ENCODE data around the gene SEZ6L2. TPM values are rescaled to one million over a fixed set of nuclear protein-coding genes. Genes with fewer than 3 reads are reported as not detected.
"Not testable (repeated sequence)": the region's sequence is repeated elsewhere in the genome, so short reads cannot be mapped to it uniquely, and the experiment has no call there.

Gene SEZ6L2
- total RNA-seq, 1 experiment from 2014 or later, result 44.7 TPM

GRCh38 chr16:29871822-29872546 lies 27.4 kb downstream of the SEZ6L2 start:
- Histone ChIP-seq H3K4ac (ENCODE audit: low read depth, low read length) (no peak overlapping the region), H2BK12ac (ENCODE audit: insufficient read length, low read depth, low read length) (no peak overlapping the region), H3K79me1 (ENCODE audit: insufficient read depth, low read depth, low read length, poor library complexity, severe bottlenecking) (no peaks in the 10 kb centered on the region), H3K4me2 (ENCODE audit: insufficient read depth, insufficient read length, low read length) (no peak overlapping the region), H2BK20ac (ENCODE audit: low read depth, low read length, poor library complexity, severe bottlenecking) (no peak overlapping the region), H3T11ph (ENCODE audit: low read length) (no peak overlapping the region), H4K5ac (ENCODE audit: insufficient read length, low read depth, low read length) (no peak overlapping the region), H3K79me2 (ENCODE audit: insufficient read depth, low read length) (no peaks in the 10 kb centered on the region), H3K23ac (ENCODE audit: insufficient read length, low read depth, low read length) (no peak overlapping the region), H3K27ac (ENCODE audit: insufficient read length, low read depth, low read length) (no peak overlapping the region), H3K4me1 (ENCODE audit: insufficient read depth, low read length) (no peaks in the 10 kb centered on the region), H3K9me3 (ENCODE audit: control insufficient read depth, low read depth, low read length) (no peaks in the 10 kb centered on the region), H2AK5ac (ENCODE audit: insufficient read length, low read length) (no peak overlapping the region), H2BK15ac (ENCODE audit: low read depth, low read length) (no peak overlapping the region), H2BK5ac (ENCODE audit: insufficient read length, low read length) (no peak overlapping the region), H2BK120ac (ENCODE audit: low read depth, low read length, poor library complexity, severe bottlenecking) (no peak overlapping the region), H4K20me1 (ENCODE audit: control insufficient read depth, insufficient read depth, insufficient read length) (no peaks in the 10 kb centered on the region), H3K27me3 (ENCODE audit: insufficient read depth, low read length) (no peaks in the 10 kb centered on the region), H3K23me2 (ENCODE audit: insufficient read length, low read depth, low read length, poor library complexity, severe bottlenecking) (peaks cover 7% of the 10 kb centered on the region), H4K91ac (ENCODE audit: insufficient read length, low read depth, low read length) (no peak overlapping the region), H4K8ac (replicated peaks; ENCODE audit: insufficient read length, low read depth, low read length) (no peak overlapping the region), H3K14ac (ENCODE audit: insufficient read depth, low read length) (no peak overlapping the region), H3K9ac (ENCODE audit: extremely low read depth, insufficient read length, low read length) (no peak overlapping the region), H3K18ac (ENCODE audit: insufficient read length, low read depth, low read length) (no peak overlapping the region), H3K56ac (ENCODE audit: insufficient read length, low read depth, low read length) (no peak overlapping the region), H2AFZ (ENCODE audit: low read length) (no peak overlapping the region)
- no peak for TF ChIP-seq CTCF (conservative IDR thresholded peaks at IDR 0.05)
- H3K4me3 Mint-ChIP-seq, result no peak overlapping the region
- no peak overlapping the region for H3K27ac Mint-ChIP-seq
- WGBS (ENCODE audit: extremely low coverage, insufficient read length, low lambda C conversion rate), result no CpG with 5 or more reads among the region's 16 CpGs
- H3K36me3 Mint-ChIP-seq (ENCODE audit: insufficient read depth in 1 of 3, low read depth in 3 of 3), result peaks cover 0 to 13% (median 10%) of the 10 kb centered on the region in 3 experiments; a peak in 4 of 7 replicates
- no peak for DNase-seq
- H3K9me3 Mint-ChIP-seq, result no peaks in the 10 kb centered on the region; a peak in 1 of 5 replicates
- peaks cover 5% of the 10 kb centered on the region for H3K27me3 Mint-ChIP-seq (ENCODE audit: low read depth)
- H3K4me1 Mint-ChIP-seq, result peaks cover 7 to 8% of the 10 kb centered on the region in 2 experiments

GRCh38 chr16:29869067-29869466 lies 30.3 kb downstream of the SEZ6L2 start:
- not testable (repeated sequence) for H2AK5ac ChIP-seq (ENCODE audit: insufficient read length, low read length); H4K20me1 ChIP-seq (ENCODE audit: control insufficient read depth, insufficient read depth, insufficient read length); H2BK120ac ChIP-seq (ENCODE audit: low read depth, low read length, poor library complexity, severe bottlenecking); H3K14ac ChIP-seq (ENCODE audit: insufficient read depth, low read length); H3K4me3 Mint-ChIP-seq; H3K4me1 Mint-ChIP-seq; H3K27ac ChIP-seq (ENCODE audit: insufficient read length, low read depth, low read length); H3K23me2 ChIP-seq (ENCODE audit: insufficient read length, low read depth, low read length, poor library complexity, severe bottlenecking); H3K9me3 ChIP-seq (ENCODE audit: control insufficient read depth, low read depth, low read length); H3K23ac ChIP-seq (ENCODE audit: insufficient read length, low read depth, low read length); H3K79me2 ChIP-seq (ENCODE audit: insufficient read depth, low read length); H2BK5ac ChIP-seq (ENCODE audit: insufficient read length, low read length); H3K4ac ChIP-seq (ENCODE audit: low read depth, low read length); H3K27me3 ChIP-seq (ENCODE audit: insufficient read depth, low read length); H2BK12ac ChIP-seq (ENCODE audit: insufficient read length, low read depth, low read length); H3K4me2 ChIP-seq (ENCODE audit: insufficient read depth, insufficient read length, low read length); H4K91ac ChIP-seq (ENCODE audit: insufficient read length, low read depth, low read length); H4K5ac ChIP-seq (ENCODE audit: insufficient read length, low read depth, low read length); H3T11ph ChIP-seq (ENCODE audit: low read length); H2AFZ ChIP-seq (ENCODE audit: low read length); H3K9me3 Mint-ChIP-seq; DNase-seq; H3K4me1 ChIP-seq (ENCODE audit: insufficient read depth, low read length); H2BK20ac ChIP-seq (ENCODE audit: low read depth, low read length, poor library complexity, severe bottlenecking); H4K8ac ChIP-seq (replicated peaks; ENCODE audit: insufficient read length, low read depth, low read length); H2BK15ac ChIP-seq (ENCODE audit: low read depth, low read length); H3K79me1 ChIP-seq (ENCODE audit: insufficient read depth, low read depth, low read length, poor library complexity, severe bottlenecking); H3K18ac ChIP-seq (ENCODE audit: insufficient read length, low read depth, low read length); H3K27me3 Mint-ChIP-seq (ENCODE audit: low read depth); H3K9ac ChIP-seq (ENCODE audit: extremely low read depth, insufficient read length, low read length); H3K56ac ChIP-seq (ENCODE audit: insufficient read length, low read depth, low read length)
- no CpG with 5 or more reads among the region's 8 CpGs for WGBS (ENCODE audit: extremely low coverage, insufficient read length, low lambda C conversion rate)
- Mint-ChIP-seq H3K27ac (peak overlapping the region in 1 of 3 experiments; percentile 46; a peak in 1 of 7 replicates), H3K36me3 (ENCODE audit: insufficient read depth in 1 of 3, low read depth in 3 of 3) (peaks cover 0 to 13% (median 6%) of the 10 kb centered on the region in 3 experiments; a peak in 4 of 7 replicates)

All from H9 (cell line).